ENCODE measurements around the gene CEP95.
"Not testable (repeated sequence)": the region's sequence is repeated elsewhere in the genome, so short reads cannot be mapped to it uniquely, and the experiment has no call there.

CEP95 gene, protein sequence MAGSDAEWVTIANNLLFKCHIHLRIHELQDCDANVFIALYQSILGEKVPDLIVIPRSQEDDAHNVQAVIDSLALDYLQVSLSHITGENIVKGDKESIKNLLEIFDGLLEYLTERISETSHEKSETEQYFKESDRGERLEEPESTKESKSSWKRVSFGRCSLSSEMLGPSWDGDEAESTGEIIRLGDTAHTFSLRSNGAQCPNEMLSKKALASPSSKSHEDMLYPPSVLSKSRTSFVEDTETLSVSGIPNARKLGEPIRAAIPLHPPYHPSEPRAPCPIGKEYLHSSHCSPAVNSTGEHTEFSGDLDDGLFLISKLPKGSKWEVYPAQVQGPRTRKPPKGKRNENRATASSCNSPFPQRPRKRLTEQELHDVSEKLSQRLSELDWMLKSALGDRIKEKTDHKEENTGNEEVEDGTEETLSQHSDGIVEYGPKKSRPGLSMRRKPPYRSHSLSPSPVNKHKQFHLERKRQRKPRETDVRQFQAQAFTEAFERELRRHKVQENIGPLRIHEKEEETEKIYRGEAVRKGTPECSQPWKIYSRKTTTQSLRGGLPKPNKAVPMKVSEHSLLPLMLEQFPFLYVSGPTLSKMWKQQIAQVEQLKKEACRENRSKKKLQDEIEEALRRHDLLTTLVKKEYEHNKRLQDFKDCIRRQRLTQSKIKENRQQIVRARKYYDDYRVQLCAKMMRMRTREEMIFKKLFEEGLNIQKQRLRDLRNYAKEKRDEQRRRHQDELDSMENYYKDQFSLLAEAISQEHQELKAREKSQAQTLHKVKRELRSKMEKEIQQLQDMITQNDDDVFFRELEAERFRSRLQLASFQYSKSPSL

DNA sequence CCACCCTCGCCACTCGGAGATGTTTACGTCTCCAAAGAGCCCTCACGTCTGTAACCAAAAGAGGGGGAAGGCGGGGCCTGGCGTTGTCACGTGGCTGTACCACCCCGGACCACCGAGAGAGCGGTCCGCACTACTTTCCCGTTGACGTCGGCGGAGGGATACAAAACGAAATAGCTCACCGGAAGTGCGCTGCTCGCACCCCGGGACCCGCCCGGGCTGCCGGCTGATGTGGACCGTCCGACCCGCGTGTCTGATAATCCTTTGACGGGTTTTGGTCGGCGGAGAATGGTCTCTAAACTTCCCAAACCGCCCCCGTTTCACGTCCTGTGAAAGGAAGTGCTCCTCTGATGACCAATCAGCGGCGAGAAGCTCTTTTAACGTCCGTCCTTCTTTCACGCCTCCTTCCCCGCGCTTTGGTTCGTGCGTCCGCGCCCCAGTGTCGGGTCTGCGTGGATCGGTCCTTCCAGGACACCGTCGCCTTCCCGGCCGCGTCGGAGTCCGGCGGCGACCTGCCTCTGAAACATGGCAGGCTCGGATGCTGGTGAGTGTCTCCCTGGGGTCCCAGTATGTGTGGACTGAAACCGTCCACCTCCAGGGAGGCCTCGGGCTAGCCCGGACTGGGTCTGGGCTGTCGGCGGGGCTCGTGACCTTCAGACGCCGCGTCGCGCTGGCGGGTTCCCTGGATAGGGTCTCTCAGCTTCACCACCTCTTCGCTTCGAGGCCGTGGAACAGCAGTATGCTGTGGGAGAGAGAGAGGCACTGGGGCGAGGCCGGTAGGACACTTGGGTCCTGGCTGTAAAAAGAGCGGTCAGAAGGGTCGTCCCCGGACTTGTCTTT, at the start of gene CEP95:
Gene CEP95, plus strand, starts transcription at position 402 of the 837 bp plus-strand sequence. Its CDS starts 121 bp downstream, at position 523.
- DNase-seq (ENCODE audit: low spot score) = peak; percentile 93

DNA sequence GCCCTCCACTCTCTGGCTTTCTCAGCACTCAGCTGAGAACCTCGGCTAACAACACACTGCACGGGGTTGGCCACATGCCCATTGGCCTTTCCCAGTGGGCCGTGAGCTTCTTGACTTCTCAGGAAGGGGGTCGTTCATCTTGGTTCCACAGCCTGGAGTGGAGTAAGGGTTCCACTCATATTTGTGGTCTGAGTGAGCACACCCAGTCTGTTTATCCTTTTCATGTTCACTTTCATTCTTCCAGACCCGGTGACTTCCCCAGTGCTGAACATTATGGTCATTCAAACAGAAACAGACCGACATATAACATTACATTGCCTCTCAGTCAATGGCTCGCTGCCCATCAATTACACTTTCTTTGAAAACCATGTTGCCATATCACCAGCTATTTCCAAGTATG, 49.6 kb upstream of the CEP95 start:
- DNase-seq (ENCODE audit: low spot score) = no peak

DNA sequence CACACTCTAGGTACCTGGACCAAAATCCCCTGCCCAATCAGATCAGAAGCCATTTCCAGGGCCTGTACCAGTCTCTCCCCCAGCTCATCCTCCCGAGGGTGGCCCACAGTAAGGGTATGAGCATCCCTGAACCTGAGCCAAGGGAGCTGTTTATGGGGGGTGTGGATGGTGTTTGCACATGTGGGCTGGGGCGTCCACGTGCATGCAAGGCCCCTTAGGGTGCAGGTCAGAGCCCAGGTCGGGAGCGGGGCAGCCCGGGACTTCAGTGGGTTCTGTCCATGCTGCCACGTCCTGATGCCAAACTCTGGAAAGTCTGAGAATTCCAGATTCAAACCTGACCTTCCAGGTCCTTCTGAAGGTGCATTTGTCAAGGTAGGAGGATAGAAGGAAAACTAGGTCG, 48.0 kb upstream of the CEP95 start:
- no peak for DNase-seq (ENCODE audit: low spot score)

DNA sequence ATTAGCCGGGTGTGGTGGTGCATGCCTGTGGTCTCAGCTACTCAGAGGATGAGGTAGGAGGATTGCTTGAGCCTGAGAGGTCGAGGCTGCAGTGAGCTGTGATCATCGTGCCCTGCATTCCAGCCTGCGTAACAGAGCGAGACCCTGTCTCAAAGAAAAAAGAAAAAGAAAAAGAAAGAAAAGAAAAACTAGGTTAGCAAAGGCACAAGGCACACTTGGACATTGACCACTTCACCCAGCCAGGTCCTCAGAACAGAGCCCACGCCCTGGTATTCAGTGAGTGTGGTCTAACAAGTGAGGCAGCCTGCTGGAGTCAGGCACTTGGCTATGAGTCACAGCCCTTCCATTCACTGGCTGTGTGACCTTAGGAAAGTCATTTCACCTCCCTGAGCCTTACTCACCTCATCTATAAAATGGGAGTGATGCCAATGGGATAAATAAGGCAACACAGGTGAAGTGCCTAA, 47.5 kb upstream of the CEP95 start:
- DNase-seq (ENCODE audit: low spot score) = peak; percentile 59

DNA sequence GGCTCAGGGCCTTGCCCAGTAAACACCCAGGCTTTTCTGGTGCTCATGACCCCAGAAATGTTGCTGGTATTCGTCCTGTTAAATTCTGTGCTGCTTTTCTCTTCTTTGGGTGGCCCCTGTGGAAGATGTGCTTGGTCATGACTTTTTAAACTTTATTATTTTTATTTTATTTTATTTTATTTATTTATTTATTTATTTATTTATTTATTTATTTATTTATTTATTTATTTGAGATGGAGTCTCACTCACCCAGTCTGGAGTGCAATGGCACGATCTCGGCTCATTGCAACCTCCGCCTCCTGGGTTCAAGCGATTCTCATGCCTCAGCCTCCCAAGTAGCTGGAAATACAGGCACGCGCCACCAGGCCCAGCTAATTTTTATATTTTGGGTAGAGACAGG, 47.0 kb upstream of the CEP95 start:
- DNase-seq (ENCODE audit: low spot score) = not testable (repeated sequence)

DNA sequence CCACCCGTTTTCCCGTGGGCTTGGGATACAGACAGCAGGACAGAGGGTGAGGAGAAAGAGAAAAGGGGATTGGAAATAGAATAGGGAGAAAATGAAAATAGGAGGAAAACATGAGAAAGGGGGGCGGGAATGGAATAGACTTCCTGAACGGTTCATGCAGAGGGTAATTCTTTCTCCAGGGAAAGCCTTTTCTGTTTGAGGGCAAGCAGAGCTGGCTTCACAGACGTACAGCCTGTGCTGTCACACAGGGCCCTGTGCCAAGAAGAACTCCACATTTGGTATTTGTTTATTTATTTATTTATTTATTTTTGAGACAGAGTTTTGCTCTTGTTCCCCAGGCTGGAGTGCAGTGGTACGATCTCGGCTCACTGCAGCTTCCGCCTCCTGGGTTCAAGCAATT, 45.8 kb upstream of the CEP95 start:
- DNase-seq (ENCODE audit: low spot score) = no peak

DNA sequence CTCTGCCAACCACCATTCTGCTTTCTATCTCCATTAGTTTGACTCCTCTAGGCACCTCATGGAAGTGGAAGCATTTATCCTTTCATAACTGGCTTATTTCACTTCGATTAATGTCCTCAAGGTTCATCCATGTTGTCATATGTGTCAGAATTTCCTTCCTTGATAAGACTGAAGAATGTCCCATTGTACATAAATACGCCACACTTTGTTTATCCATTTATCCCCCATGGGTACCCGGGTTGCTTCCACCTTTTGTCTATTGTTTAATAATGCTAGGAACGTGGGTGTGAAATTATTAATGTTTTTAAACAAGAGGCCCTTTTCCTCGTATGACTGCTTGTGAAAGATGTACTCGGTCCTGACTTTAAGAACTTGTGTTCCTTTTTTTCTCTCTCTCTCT, 45.0 kb upstream of the CEP95 start:
- no peak for DNase-seq (ENCODE audit: low spot score)

DNA sequence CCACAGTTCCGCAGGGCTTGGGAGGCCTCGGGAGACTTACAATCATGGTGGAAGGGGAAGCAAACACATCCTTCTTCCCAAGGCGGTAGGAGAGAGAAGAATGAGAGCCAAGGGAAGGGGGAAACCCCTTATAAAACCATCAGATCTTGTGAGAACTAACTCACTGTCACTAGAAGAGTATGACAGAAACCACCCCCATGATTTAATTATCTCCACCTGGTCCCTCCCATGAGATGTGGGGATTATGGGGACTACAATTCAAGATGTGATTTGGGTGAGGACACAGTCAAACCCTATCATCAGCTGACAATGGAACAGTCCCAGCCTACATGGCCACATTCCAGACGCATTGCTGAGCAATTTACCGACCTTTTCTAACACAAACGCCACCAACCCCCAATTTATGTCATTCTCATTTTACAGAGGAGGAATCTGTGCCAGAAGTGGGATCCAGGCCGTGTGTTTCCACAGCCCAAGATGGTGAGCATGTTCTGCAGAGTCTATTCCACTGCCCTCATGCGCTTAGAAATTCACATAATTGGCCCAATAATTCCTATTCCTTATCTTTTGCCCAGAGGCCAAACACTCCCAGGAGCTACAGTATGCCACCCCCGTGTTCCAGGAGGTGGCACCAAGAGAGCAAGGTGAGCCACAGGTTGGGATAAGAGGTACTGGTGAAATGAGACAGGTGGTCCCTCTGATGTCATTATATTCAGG, 40.6 kb upstream of the CEP95 start:
- no peak for DNase-seq (ENCODE audit: low spot score)

DNA sequence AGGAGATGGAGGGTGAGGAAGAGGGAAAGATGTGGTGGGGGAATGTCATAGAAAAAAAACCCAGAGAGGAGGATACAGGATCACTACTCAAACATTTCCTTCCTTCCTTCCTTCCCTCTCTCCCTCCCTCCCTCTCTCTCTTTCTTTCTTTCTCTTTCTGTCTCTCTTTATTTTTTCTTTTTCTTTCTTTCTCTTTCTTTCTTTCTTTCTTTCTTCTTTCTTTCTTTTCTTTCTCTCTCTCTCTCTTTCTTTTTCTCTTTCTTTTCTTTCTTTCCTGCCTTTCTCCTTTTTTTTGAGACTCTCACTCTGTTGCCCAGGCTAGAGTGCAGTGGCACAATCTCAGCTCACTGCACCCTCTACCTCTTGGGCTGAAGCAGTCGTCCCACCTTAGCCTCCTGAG, 39.9 kb upstream of the CEP95 start:
- DNase-seq (ENCODE audit: low spot score) = not testable (repeated sequence)

DNA sequence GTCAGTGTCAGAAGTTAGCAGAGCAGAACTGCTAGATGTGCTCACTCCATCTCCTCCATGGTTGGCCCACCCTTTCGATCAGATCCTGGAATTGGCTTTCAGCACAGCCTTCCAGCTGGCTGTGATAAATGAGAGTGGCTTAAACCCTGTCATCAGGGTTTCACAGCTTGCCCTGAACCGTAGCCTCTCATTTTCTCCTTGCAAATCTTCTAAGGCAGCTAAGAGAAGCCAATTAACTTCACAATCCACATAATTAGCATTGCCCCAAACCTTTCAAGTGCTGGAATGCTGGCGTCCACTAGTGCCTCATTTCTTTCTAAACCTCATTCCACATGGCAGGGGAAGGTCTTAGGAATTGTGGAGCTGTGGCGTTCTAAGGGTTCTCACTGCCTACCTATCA, 36.2 kb upstream of the CEP95 start:
- DNase-seq (ENCODE audit: low spot score) = no peak

DNA sequence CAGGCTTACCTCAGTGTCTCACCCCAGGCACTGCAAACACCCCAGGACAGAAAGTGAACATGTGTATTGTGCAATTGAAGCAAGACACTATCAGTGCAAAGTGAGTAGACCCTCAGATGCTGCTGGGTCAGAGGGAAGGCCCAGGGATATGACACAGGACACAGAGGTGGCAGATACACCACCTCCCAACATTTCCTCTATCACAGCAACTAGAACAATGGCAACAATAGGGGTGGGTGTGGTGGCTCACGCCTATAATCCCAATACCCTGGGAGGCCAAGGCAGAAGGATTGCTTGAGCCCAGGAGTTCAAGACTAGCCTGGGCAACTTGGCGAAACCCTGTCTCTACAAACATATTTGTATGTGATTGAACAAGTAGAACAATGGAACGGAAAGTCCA, 35.3 kb upstream of the CEP95 start:
- no peak for DNase-seq (ENCODE audit: low spot score)

DNA sequence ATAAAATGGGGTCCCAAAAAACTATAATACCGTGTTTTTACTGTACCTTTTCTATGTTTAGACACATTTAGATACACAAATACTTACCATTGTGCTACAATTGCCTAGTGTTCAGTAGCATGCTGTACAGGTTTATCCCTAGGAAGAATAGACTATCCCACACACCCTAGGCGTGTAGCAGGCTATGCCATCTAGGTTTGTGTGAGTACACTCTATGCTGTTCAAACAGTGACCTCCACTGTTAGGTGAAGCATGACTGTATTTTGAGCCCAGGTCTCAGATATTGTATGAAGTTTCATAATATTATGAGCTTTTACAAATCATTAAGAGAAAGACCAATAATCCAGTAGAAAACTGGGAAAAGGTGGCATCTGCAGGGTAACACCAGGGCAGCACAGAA, 34.2 kb upstream of the CEP95 start:
- DNase-seq (ENCODE audit: low spot score) = no peak

DNA sequence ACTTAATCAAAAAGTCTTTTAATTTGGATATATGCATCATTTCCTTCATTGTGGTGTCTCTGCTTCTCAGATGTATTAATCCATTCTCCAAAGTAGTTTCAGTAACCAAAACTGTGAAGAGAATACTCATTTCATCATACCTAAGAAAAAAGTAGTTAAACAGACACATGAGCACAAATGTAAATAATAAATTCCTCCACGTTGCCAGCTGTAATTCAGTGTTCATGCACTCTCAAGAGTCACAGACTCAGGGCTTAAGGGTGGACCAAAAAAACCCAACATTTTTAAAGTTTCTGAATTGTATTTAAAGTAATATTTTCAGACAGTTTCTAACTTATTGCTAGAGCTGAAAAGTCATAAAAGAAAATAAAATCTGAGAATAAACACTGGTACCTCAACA, 28.9 kb upstream of the CEP95 start:
- DNase-seq (ENCODE audit: low spot score) = no peak

DNA sequence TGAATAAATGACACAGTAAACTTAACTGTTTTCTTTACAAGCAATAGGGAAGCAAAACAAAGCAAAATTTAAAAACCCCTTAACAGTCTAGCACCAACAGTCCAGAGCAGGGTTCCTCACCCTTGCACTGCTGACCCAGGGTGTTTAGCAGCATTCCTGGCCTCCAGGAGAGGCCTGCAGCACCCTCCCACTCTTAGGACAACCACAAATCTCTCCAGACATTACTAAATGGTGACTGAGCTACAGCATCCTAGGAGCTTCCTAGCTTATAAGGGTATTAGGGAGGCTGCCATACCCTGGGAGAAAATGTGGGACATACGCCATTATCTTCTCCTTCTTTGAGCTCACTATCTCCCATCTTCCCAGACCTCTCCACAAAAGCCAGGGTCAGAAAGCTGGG, 25.8 kb upstream of the CEP95 start:
- no peak for DNase-seq (ENCODE audit: low spot score)

DNA sequence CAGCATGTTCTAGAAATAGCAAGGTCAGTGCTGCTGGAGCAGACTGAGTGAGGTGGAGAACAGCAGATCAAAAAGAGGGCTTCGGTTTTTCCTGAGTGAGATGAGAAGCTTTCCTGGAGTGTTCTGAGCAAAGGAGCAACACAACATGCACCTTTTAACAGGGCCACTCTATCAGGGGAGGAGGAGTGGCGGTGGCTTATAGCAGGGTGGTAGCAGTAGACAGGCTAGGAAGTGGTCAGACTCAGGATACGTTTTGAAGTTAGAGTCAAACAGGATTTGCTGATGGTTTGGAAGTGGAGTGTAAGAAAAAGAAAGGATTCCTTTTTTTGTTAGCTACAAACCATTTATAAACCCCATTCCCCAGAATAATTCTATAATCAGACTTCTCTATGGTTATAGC, 22.4 kb upstream of the CEP95 start:
- no peak for DNase-seq (ENCODE audit: low spot score)

DNA sequence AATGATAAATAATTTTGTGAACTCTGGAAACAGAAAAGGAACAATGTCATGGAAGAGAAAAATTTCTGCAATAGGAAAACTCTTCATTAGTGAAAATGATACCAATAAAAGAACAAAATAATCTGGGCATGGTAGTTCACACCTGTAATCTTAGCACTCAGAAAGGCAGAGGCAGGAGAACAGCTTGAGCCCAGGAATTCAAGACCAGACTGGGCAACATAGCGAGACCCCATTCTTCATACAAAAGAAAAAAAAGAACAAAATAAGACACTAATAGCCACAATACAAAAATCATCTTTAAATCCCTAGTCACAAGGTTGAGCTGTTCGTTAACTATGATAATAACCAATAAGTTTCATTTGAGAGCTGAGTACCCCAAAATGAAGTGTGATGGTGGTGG, 18.5 kb upstream of the CEP95 start:
- DNase-seq (ENCODE audit: low spot score) = no peak

DNA sequence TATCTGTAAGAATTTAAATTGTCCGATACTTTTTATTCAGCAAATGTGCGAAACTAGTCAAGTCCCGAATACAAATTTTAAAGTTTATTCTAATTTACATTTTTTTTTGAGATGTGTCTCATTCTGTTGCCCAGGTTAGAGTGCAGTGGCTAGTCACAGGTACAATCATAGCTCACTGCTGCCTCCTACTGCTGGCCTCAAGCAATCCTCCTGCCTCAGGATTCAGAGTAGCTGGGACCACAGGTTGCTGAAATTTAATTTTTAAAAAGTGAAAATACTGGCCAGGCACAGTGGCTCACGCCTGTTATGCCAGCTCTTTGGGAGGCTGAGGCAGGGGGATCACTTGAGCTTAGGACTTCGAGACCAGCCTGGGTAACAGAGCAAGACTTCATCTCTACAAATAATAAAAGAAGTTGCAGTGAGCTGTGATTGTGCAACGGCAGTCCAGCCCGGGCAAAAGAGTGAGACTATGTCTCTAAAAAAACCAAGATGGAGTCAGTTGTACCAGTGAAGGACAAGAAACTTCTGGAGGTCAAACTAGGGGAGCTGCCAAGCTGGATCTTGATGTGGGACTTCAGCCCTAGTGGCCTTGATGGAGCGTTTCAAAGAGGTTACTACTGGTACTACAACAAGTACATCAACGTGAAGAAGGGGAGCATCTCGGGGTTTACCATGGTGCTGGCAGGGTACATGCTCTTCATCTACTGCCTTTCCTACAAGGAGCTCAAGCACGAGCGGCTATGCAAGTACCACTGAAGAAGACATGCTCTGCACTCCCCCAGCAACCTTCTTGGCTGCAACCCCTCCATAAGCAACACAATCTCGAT, 15.5 kb upstream of the CEP95 start:
- DNase-seq (ENCODE audit: low spot score) = no peak

DNA sequence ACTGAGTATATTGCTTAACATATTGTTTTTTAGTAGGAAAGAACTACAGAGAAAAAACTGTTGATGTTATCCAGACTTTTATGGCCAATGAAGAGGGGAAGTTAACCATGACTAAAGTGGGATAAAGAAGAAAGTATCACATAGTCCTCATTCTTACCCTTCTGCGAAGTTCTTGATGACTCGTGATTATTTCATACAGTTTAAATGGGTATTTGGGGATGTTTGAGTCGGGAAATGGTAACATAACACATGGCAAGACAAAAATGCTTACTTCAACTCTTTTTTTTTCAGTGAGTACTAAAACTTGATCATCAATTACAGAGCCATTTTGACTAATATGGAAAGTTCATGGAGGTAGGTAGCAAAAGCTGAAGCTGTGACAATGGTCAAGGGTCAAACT, 14.8 kb upstream of the CEP95 start:
- peak; percentile 82 for DNase-seq (ENCODE audit: low spot score)

DNA sequence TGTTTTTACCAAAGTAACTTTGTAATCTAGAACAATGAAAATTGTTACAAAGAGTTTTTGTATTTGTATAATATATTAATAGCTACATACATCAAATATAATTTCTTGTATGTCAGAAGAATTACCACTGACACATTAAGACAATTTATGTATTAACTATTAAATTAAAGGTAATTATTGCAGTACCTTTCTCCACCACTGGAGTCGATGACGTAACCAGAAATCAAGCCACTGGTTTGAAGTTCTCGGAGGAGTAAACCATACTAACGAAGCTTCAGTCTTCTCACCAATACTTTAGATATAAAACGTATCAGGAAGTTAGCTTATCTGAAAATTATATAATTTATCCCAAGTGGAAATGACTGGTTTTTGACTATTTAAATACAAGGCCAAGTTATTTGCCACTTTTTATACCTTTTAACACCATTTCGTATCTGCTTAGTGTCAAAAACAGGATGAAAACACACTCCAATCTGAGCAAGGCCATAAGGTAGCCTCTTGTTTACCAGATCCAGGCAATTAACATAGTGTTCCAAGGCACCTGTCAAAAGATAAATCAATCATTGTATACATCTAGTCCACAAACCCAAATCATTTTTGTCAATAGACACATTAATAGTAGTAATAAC, 14.2 kb upstream of the CEP95 start:
- no peak for DNase-seq (ENCODE audit: low spot score)

DNA sequence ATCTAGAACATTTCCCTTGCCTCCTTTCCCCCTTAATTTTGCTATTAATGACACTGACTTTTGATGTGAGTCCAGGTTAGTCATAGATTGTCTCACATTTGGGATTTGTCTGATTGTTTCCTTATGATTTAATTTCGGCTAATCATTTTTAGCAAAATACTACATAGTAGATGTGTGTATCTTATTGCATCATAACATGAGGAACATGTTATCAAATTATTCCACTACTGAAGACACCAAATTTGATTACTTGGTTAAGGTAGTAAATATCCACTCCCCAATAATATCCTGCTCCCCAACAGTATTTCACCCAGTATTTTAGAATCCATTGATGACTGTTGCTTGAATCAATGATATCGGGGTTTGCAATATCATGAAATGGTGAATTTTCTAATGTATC, 12.7 kb upstream of the CEP95 start:
- no peak for DNase-seq (ENCODE audit: low spot score)

Data from RKO (cell line).